Activated CD8-positive, alpha-beta memory T cell treated with anti-CD3 and anti-CD28 coated beads for 36 hours (primary cell): ENCODE measurements around the gene SLC25A10. TPM values are rescaled to one million over a fixed set of nuclear protein-coding genes. Genes with fewer than 3 reads are reported as not detected.

Experiments
- CTCF ChIA-PET: fragments of 350-600 bp; sonication (Branson Sonifier 250); formaldehyde crosslinking; loops from one replicate; lab custom pipeline; 2021; ENCODE audit warnings: antibody characterized with exemption; lab: Charles Lee
- POLR2A ChIA-PET: fragments of 350-600 bp; sonication (Branson Sonifier 250); formaldehyde crosslinking; loops from one replicate; lab custom pipeline; 2021; ENCODE audit warnings: antibody characterized with exemption; lab: Charles Lee
- total RNA-seq, 2 experiments: library from RNA; stranded (reverse); gene quantifications; one replicate each; pipeline ENCODE4 v1.2.3, GENCODE V29; 2021

SLC25A10 gene
- total RNA-seq, 2 experiments from 2014 or later = 39.6 to 39.8 TPM

- ChIA-PET POLR2A (interaction anchor here (0.6 to 1.9 kb wide), 3 partner anchors 11 to 219 kb away, joined by 5 to 6 read pairs (median 5); partner anchors contain the start of genes ARL16, HGS and MRPL12), CTCF (interaction anchor here (0.5 to 1.4 kb wide), 3 partner anchors 12 to 159 kb away, joined by 3 to 4 read pairs (median 3); no protein-coding TSS in a partner anchor)
These were observed 1.7 kb downstream of the SLC25A10 start for GRCh38 chr17:81713556-81714411.

GRCh38 chr17:81714412-81715106, 2.5 kb downstream of the SLC25A10 start:
- POLR2A ChIA-PET = interaction anchor here (1.5 to 1.9 kb wide), 2 partner anchors 12 to 31 kb away, joined by 5 to 6 read pairs; partner anchors contain the start of genes ARL16, HGS and MRPL12
- CTCF ChIA-PET = interaction anchor here (1.4 kb wide), 1 partner anchor 12 kb away, joined by 4 read pairs; no protein-coding TSS in a partner anchor

- CTCF ChIA-PET = no interaction called here
- POLR2A ChIA-PET = interaction anchor here (1.5 kb wide), 1 partner anchor 12 kb away, joined by 5 read pairs; the partner anchor contains the start of gene MRPL12
These were observed 3.2 kb downstream of the SLC25A10 start for GRCh38 chr17:81715107-81715871.

GRCh38 chr17:81715872-81716673, 4.0 kb downstream of the SLC25A10 start:
- ChIA-PET POLR2A (no interaction called here), CTCF (no interaction called here)

GRCh38 chr17:81716674-81716996, 4.6 kb downstream of the SLC25A10 start:
- ChIA-PET POLR2A (no interaction called here), CTCF (no interaction called here)

GRCh38 chr17:81717049-81717765, 5.1 kb downstream of the SLC25A10 start:
- POLR2A ChIA-PET = no interaction called here

GRCh38 chr17:81717766-81718089, 5.6 kb downstream of the SLC25A10 start:
- CTCF ChIA-PET = no interaction called here
- POLR2A ChIA-PET = no interaction called here

More at GRCh38 chr17:81717049-81717765, 5.1 kb downstream of the SLC25A10 start:
- CTCF ChIA-PET = no interaction called here

GRCh38 chr17:81719410-81720266, 7.6 kb downstream of the SLC25A10 start:
- ChIA-PET POLR2A (interaction anchor here (0.6 kb wide), 1 partner anchor 36 kb away, joined by 3 read pairs; the partner anchor contains the start of gene ARL16), CTCF (interaction anchor here (0.6 kb wide), 1 partner anchor 222 kb away, joined by 4 read pairs; no protein-coding TSS in a partner anchor)

- ChIA-PET POLR2A (no interaction called here), CTCF (interaction anchor here (0.6 kb wide), 1 partner anchor 223 kb away, joined by 4 read pairs; no protein-coding TSS in a partner anchor)
These were observed 8.4 kb downstream of the SLC25A10 start for GRCh38 chr17:81720267-81721071.

GRCh38 chr17:81722184-81723120, 10.4 kb downstream of the SLC25A10 start:
- ChIA-PET POLR2A (interaction anchor here (0.7 to 1.1 kb wide), 2 partner anchors 13 to 611 kb away, joined by 4 to 11 read pairs; no protein-coding TSS in a partner anchor), CTCF (no interaction called here)

GRCh38 chr17:81723651-81724209, 11.6 kb downstream of the SLC25A10 start:
- ChIA-PET CTCF (no interaction called here), POLR2A (interaction anchor here (0.6 kb wide), 1 partner anchor 36 kb away, joined by 3 read pairs; no protein-coding TSS in a partner anchor)

- POLR2A ChIA-PET = interaction anchor here (0.6 kb wide), 1 partner anchor 329 kb away, joined by 8 read pairs; no protein-coding TSS in a partner anchor
- CTCF ChIA-PET = no interaction called here
These were observed 13.4 kb downstream of the SLC25A10 start for GRCh38 chr17:81725439-81725838.

GRCh38 chr17:81726004-81726403, 13.9 kb downstream of the SLC25A10 start:
- POLR2A ChIA-PET = interaction anchor here (0.6 kb wide), 1 partner anchor 143 kb away, joined by 3 read pairs; no protein-coding TSS in a partner anchor
- CTCF ChIA-PET = no interaction called here

GRCh38 chr17:81727324-81728031, 15.4 kb downstream of the SLC25A10 start:
- CTCF ChIA-PET = no interaction called here
- POLR2A ChIA-PET = interaction anchor here (0.7 kb wide), 1 partner anchor 43 kb away, joined by 10 read pairs; no protein-coding TSS in a partner anchor
